T-helper 1 cell (primary cell): ENCODE measurements around the gene ANKRD52.
A peak's percentile ranks its signal among the peaks of the same experiment; 100 is the strongest.
"Not testable (repeated sequence)": the region's sequence is repeated elsewhere in the genome, so short reads cannot be mapped to it uniquely, and the experiment has no call there.

Experiments
- DNase-seq, 5 donors: peaks; one replicate each; pipeline ENCODE4 v3.0.0-alpha.2; 2012 to 2020

Gene ANKRD52

GRCh38 chr12:56271031-56271430 lies 12.8 kb upstream of the ANKRD52 start:
- DNase-seq, result no peak

GRCh38 chr12:56267443-56268071 lies 9.4 kb upstream of the ANKRD52 start:
- no peak for DNase-seq

- peak; percentile 79 to 92 (median 86) for DNase-seq
Measured at GRCh38 chr12:56266693-56267442, 8.7 kb upstream of the ANKRD52 start, which contains the start of gene COQ10A. Gene COQ10A (plus strand): TSS chr12:56266942. CDS start chr12:56267119, 177 bp downstream.

GRCh38 chr12:56266068-56266692 lies 8.0 kb upstream of the ANKRD52 start:
- not testable (repeated sequence) for DNase-seq

GRCh38 chr12:56262955-56263354 lies 4.8 kb upstream of the ANKRD52 start:
- DNase-seq, result not testable (repeated sequence)

- DNase-seq, result no peak
Measured at GRCh38 chr12:56261503-56262232, 3.5 kb upstream of the ANKRD52 start.

GRCh38 chr12:56260921-56261320 lies 2.7 kb upstream of the ANKRD52 start:
- no peak for DNase-seq

GRCh38 chr12:56260380-56260779 lies 2.2 kb upstream of the ANKRD52 start:
- DNase-seq, result no peak

- DNase-seq, result no peak
Measured at GRCh38 chr12:56258820-56259183, 618 bp upstream of the ANKRD52 start.

- no peak for DNase-seq
Measured at GRCh38 chr12:56257491-56258067, 605 bp downstream of the ANKRD52 start.

GRCh38 chr12:56257071-56257470 lies 1.1 kb downstream of the ANKRD52 start:
- no peak for DNase-seq

- no peak for DNase-seq
Measured at GRCh38 chr12:56256326-56256960, 1.7 kb downstream of the ANKRD52 start.

GRCh38 chr12:56255671-56256070 lies 2.5 kb downstream of the ANKRD52 start:
- no peak for DNase-seq

- no peak for DNase-seq
Measured at GRCh38 chr12:56253091-56253490, 5.1 kb downstream of the ANKRD52 start.

GRCh38 chr12:56252649-56253048 lies 5.5 kb downstream of the ANKRD52 start:
- no peak for DNase-seq

GRCh38 chr12:56248711-56249110 lies 9.5 kb downstream of the ANKRD52 start:
- no peak for DNase-seq

- DNase-seq, result no peak
Measured at GRCh38 chr12:56247923-56248322, 10.3 kb downstream of the ANKRD52 start.

GRCh38 chr12:56244494-56244893 lies 13.7 kb downstream of the ANKRD52 start:
- DNase-seq, result no peak

- no peak for DNase-seq
Measured at GRCh38 chr12:56243731-56244181, 14.4 kb downstream of the ANKRD52 start.

GRCh38 chr12:56242986-56243385 lies 15.2 kb downstream of the ANKRD52 start:
- no peak for DNase-seq

GRCh38 chr12:56241424-56242303 lies 16.5 kb downstream of the ANKRD52 start:
- no peak for DNase-seq
